Esophagus squamous epithelium (tissue), 4 donors: ENCODE data around the gene TRPM6.

Source experiments
- POLR2A ChIP-seq, 4 donors: fragments of 450-650 bp; IDR thresholded peaks; one replicate each; pipeline ENCODE4 v1.6.1; 2017; ENCODE audit warnings: antibody characterized with exemption in 4 of 4, mild to moderate bottlenecking in 4 of 4, moderate library complexity in 3 of 4
- TF ChIP-seq, protein P1 (sequence below), 6 experiments: fragments of 450-650 bp in 4 of 6; fragments of 200-600 bp in 2 of 6; sonication (generic) in 2 of 6; IDR thresholded peaks; one replicate each; pipeline ENCODE4 v1.5.1; 2016 to 2019; ENCODE audit warnings: antibody characterized with exemption in 6 of 6, mild to moderate bottlenecking in 4 of 6, moderate library complexity in 4 of 6

DNA sequence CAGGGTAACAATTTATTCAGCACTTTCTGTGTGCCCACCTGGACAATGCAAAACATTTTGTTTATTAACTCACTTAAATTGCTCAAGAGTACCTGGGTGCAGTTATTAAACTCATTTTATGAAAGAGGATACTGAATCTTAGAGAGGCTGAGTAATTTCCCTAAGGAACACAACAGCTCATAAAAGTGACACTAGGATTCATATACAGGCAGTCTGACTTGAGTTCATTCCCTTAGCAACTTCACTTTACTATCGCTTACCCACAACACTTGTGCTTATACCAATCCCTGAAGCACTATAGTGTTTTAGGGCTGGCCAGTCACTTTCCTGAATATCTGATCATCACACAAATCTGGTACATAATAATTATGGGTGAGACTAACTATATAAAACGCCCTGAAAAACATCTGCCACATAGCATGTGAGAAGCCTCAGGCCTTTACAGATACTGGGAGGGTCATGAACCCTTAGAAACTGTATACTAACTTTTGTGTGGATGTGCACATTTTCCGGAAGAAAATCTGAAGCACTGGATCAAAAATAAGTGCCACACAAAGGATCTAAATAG lies 11.3 kb downstream of the TRPM6 start:
- no peak for TF ChIP-seq POLR2A (IDR thresholded peaks at IDR 0.05)
- TF ChIP-seq, protein P1, sequence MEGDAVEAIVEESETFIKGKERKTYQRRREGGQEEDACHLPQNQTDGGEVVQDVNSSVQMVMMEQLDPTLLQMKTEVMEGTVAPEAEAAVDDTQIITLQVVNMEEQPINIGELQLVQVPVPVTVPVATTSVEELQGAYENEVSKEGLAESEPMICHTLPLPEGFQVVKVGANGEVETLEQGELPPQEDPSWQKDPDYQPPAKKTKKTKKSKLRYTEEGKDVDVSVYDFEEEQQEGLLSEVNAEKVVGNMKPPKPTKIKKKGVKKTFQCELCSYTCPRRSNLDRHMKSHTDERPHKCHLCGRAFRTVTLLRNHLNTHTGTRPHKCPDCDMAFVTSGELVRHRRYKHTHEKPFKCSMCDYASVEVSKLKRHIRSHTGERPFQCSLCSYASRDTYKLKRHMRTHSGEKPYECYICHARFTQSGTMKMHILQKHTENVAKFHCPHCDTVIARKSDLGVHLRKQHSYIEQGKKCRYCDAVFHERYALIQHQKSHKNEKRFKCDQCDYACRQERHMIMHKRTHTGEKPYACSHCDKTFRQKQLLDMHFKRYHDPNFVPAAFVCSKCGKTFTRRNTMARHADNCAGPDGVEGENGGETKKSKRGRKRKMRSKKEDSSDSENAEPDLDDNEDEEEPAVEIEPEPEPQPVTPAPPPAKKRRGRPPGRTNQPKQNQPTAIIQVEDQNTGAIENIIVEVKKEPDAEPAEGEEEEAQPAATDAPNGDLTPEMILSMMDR (IDR thresholded peaks at IDR 0.05) = no peak
